ENCODE results near the gene AP3B1.

AP3B1 gene

DNA sequence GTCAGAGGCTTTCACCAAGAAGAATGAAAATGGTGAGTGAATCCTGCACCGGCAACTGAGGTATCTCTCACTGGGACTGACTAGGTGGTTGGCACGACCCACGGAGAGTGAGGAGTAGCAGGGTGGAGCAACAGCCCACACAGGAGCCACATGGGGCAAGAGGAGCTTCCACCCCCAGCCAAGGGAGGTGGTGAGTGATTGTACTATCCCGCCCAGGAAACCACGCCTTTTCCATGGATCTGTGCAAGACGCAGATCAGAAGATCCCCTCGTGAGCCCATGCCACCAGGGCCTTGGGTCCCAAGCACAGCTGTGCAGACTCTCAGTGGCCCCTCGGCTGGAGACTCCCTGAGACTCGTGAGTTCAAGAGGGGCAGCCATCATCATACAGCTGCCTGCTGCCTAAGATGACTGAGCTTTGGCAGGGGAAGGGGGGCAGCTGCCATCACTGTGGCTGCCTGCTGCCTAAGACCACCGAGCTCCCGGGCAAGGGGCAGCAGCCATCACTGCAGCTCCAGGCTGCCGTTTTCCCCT, 229.5 kb downstream of the AP3B1 start:
- no peak overlapping the region for H3K9ac ChIP-seq (ENCODE audit: low read length)
- no peak for TF ChIP-seq EZH2phosphoT487 (conservative IDR thresholded peaks at IDR 0.05; ENCODE audit: low read length)
- TF ChIP-seq, protein P1, sequence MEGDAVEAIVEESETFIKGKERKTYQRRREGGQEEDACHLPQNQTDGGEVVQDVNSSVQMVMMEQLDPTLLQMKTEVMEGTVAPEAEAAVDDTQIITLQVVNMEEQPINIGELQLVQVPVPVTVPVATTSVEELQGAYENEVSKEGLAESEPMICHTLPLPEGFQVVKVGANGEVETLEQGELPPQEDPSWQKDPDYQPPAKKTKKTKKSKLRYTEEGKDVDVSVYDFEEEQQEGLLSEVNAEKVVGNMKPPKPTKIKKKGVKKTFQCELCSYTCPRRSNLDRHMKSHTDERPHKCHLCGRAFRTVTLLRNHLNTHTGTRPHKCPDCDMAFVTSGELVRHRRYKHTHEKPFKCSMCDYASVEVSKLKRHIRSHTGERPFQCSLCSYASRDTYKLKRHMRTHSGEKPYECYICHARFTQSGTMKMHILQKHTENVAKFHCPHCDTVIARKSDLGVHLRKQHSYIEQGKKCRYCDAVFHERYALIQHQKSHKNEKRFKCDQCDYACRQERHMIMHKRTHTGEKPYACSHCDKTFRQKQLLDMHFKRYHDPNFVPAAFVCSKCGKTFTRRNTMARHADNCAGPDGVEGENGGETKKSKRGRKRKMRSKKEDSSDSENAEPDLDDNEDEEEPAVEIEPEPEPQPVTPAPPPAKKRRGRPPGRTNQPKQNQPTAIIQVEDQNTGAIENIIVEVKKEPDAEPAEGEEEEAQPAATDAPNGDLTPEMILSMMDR (IDR thresholded peaks at IDR 0.05; ENCODE audit: insufficient read depth, low read length, poor library complexity, severe bottlenecking), result no peak
- no peak overlapping the region for H3K4me3 ChIP-seq (ENCODE audit: insufficient read depth, low read length, poor library complexity, severe bottlenecking)
- H3K9me3 ChIP-seq (ENCODE audit: insufficient read depth, low read length), result no peaks in the 10 kb centered on the region
- no peaks in the 10 kb centered on the region for H3K9me2 ChIP-seq (replicated peaks; ENCODE audit: insufficient read depth, low read length)
- H2AFZ ChIP-seq (ENCODE audit: low read depth, low read length, severe bottlenecking), result no peak overlapping the region
- H3K27ac ChIP-seq (ENCODE audit: low read depth, low read length), result no peak overlapping the region
- H3F3A ChIP-seq (ENCODE audit: insufficient read depth), result no peaks in the 10 kb centered on the region
- H3K27me3 ChIP-seq (ENCODE audit: low read length), result no peaks in the 10 kb centered on the region
- H4K20me1 ChIP-seq (ENCODE audit: low read depth, low read length), result no peaks in the 10 kb centered on the region
- no peak overlapping the region for H3K4me2 ChIP-seq (ENCODE audit: low read depth, low read length, poor library complexity, severe bottlenecking)
- no peaks in the 10 kb centered on the region for H3K36me3 ChIP-seq (ENCODE audit: low read length)
- no peaks in the 10 kb centered on the region for H3K79me2 ChIP-seq (ENCODE audit: insufficient read depth, low read length)

DNA sequence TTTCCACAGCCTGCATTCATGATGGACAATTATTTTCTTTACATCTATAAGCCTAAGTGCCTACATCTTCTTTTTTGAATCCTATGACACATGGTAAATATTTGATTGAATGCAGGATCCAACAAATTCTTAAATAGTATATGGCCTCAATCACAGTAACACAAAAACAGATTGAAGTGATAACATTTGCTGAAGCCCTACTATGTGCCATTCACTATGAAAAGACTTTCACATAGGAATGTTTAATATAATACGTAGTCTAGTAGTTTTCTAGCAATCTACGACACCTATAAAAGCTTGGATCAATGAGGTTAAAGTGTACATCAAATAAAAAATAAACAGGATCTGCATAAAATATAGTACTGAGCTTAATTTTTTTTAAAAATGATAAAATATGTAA, 231.0 kb downstream of the AP3B1 start:
- Histone ChIP-seq H3K9me3 (ENCODE audit: insufficient read depth, low read length) (no peaks in the 10 kb centered on the region), H3K4me3 (ENCODE audit: insufficient read depth, low read length, poor library complexity, severe bottlenecking) (no peak overlapping the region), H3K36me3 (ENCODE audit: low read length) (no peaks in the 10 kb centered on the region), H3F3A (ENCODE audit: insufficient read depth) (no peaks in the 10 kb centered on the region), H3K27ac (ENCODE audit: low read depth, low read length) (no peak overlapping the region), H3K9ac (ENCODE audit: low read length) (no peak overlapping the region), H3K4me2 (ENCODE audit: low read depth, low read length, poor library complexity, severe bottlenecking) (no peak overlapping the region), H3K79me2 (ENCODE audit: insufficient read depth, low read length) (no peaks in the 10 kb centered on the region), H4K20me1 (ENCODE audit: low read depth, low read length) (no peaks in the 10 kb centered on the region), H3K27me3 (ENCODE audit: low read length) (no peaks in the 10 kb centered on the region), H2AFZ (ENCODE audit: low read depth, low read length, severe bottlenecking) (no peak overlapping the region), H3K9me2 (replicated peaks; ENCODE audit: insufficient read depth, low read length) (no peaks in the 10 kb centered on the region)
- no peak for TF ChIP-seq EZH2phosphoT487 (conservative IDR thresholded peaks at IDR 0.05; ENCODE audit: low read length)

DNA sequence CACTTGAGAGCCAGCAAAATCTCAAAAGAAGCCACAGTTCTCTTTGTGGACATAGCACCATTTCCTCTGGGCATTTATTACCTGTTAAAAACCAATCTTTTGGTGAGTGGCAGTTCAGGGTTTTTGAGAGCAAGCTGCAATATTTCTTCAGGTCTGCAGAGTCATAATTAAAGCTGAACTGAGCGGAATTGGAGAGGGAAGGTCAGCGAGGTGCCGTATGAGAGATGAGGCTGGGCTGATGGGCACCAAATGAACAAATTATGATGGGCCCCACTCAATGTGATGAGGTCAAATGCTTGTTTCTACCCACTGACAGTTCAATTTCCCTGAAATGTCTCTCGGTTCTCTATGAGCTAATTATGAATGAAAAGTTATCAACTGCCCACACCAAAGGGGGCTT, 231.9 kb downstream of the AP3B1 start:
- no peak for TF ChIP-seq EZH2phosphoT487 (conservative IDR thresholded peaks at IDR 0.05; ENCODE audit: low read length)
- TF ChIP-seq, protein P1 (IDR thresholded peaks at IDR 0.05; ENCODE audit: insufficient read depth, low read length, poor library complexity, severe bottlenecking), result no peak
- Histone ChIP-seq H3K36me3 (ENCODE audit: low read length) (no peaks in the 10 kb centered on the region), H3K4me3 (ENCODE audit: insufficient read depth, low read length, poor library complexity, severe bottlenecking) (no peak overlapping the region), H3K27ac (ENCODE audit: low read depth, low read length) (no peak overlapping the region), H3K27me3 (ENCODE audit: low read length) (no peaks in the 10 kb centered on the region), H4K20me1 (ENCODE audit: low read depth, low read length) (no peaks in the 10 kb centered on the region), H3K9me3 (ENCODE audit: insufficient read depth, low read length) (no peaks in the 10 kb centered on the region), H3K4me2 (ENCODE audit: low read depth, low read length, poor library complexity, severe bottlenecking) (no peak overlapping the region), H2AFZ (ENCODE audit: low read depth, low read length, severe bottlenecking) (no peak overlapping the region), H3K9me2 (replicated peaks; ENCODE audit: insufficient read depth, low read length) (no peaks in the 10 kb centered on the region), H3F3A (ENCODE audit: insufficient read depth) (no peaks in the 10 kb centered on the region), H3K9ac (ENCODE audit: low read length) (no peak overlapping the region), H3K79me2 (ENCODE audit: insufficient read depth, low read length) (no peaks in the 10 kb centered on the region)

DNA sequence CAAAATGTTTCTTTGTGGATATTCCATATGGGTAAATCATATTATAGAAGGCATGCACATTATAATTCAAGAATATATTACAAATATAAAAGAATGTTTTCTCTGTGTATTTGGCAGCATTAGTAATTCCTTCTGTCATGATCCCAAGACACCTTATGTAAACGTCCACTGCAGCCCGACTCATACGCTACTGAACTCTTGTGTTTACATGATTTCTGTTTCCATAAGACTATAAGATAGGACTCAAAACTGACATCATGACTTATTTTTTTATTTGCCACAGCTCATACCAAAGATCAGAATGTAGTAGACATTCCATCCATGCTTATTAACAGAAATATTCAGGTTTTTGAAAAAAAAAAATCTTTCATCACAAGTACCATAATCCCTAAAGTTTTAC, 234.1 kb downstream of the AP3B1 start:
- Histone ChIP-seq H2AFZ (ENCODE audit: low read depth, low read length, severe bottlenecking) (no peak overlapping the region), H3K9ac (ENCODE audit: low read length) (no peak overlapping the region), H3K9me3 (ENCODE audit: insufficient read depth, low read length) (no peaks in the 10 kb centered on the region), H3K27me3 (ENCODE audit: low read length) (no peaks in the 10 kb centered on the region), H3K36me3 (ENCODE audit: low read length) (no peaks in the 10 kb centered on the region), H3K4me3 (ENCODE audit: insufficient read depth, low read length, poor library complexity, severe bottlenecking) (no peak overlapping the region), H3K79me2 (ENCODE audit: insufficient read depth, low read length) (no peaks in the 10 kb centered on the region), H4K20me1 (ENCODE audit: low read depth, low read length) (no peaks in the 10 kb centered on the region), H3K4me2 (ENCODE audit: low read depth, low read length, poor library complexity, severe bottlenecking) (no peak overlapping the region), H3F3A (ENCODE audit: insufficient read depth) (no peaks in the 10 kb centered on the region), H3K27ac (ENCODE audit: low read depth, low read length) (no peak overlapping the region), H3K9me2 (replicated peaks; ENCODE audit: insufficient read depth, low read length) (no peaks in the 10 kb centered on the region)
- TF ChIP-seq, protein P1 (IDR thresholded peaks at IDR 0.05; ENCODE audit: insufficient read depth, low read length, poor library complexity, severe bottlenecking), result no peak
- TF ChIP-seq EZH2phosphoT487 (conservative IDR thresholded peaks at IDR 0.05; ENCODE audit: low read length), result no peak

All from SU-DHL-6 (cell line).